ENCODE measurements around the gene NXPE2.

DNA sequence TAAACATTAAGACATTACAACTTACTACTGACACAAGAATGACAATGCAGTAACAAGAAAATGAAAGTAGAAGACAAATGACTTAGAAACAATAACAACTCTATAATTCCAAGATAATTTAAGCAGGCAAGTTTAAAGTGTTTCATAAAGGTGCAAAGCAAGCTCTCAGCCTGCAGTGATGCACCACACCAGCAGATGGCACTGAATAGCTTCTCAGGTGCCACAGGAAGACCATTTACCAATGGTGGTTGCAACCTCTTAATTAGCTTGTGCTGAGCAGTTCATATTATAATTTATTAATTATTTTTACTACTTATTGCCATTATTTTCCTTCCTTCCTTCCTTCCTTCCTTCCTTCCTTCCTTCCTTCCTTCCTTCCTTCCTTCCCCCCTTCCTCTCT, 60.6 kb downstream of the NXPE2 start:
- TF ChIP-seq GATA2 (IDR thresholded peaks at IDR 0.05; ENCODE audit: low read depth, low read length) (no peak), GATA3 (IDR thresholded peaks at IDR 0.05; ENCODE audit: low read depth, low read length) (no peak)

Measured in SH-SY5Y (cell line).